Uterus (tissue), 2 donors: Measurements from ENCODE around the gene PLXNA2.

Experiments used
- CTCF ChIP-seq, 4 experiments: fragments of 200-600 bp in 2 of 4; fragments of 450-650 bp in 2 of 4; sonication (generic) in 2 of 4; IDR thresholded peaks; one replicate each; pipeline ENCODE4 v1.5.1; 2016 to 2019; ENCODE audit warnings: antibody characterized with exemption in 4 of 4, mild to moderate bottlenecking in 2 of 4, moderate library complexity in 1 of 4
- POLR2A ChIP-seq, 2 donors: fragments of 450-650 bp; IDR thresholded peaks; one replicate each; pipeline ENCODE4 v1.6.1; 2016; ENCODE audit warnings: antibody characterized with exemption in 2 of 2, mild to moderate bottlenecking in 1 of 2, moderate library complexity in 1 of 2

- TF ChIP-seq CTCF (IDR thresholded peaks at IDR 0.05) (no peak), POLR2A (IDR thresholded peaks at IDR 0.05) (no peak)
These were observed 160.5 kb downstream of the PLXNA2 start for GRCh38 chr1:208083715-208084085.
